HEK293T (cell line): Measurements from ENCODE around the gene SNAP29.
"Not testable (repeated sequence)": the region's sequence is repeated elsewhere in the genome, so short reads cannot be mapped to it uniquely, and the experiment has no call there.

Experiments used
- CTCF ChIA-PET: fragments of 350-600 bp; formaldehyde crosslinking; extraction: SDS; loops from one replicate; lab custom pipeline; 2021; ENCODE audit warnings: antibody characterized with exemption, inconsistent platforms; lab: Yijun Ruan, JAX
- POLR2A ChIA-PET: fragments of 350-600 bp; formaldehyde crosslinking; extraction: SDS; loops from one replicate; lab custom pipeline; 2020; ENCODE audit warnings: antibody characterized with exemption, inconsistent platforms; lab: Yijun Ruan, JAX
- DNase-seq: peaks from one replicate; pipeline ENCODE4 v3.0.0; 2012; ENCODE audit warnings: mixed read lengths; ENCODE audit errors: extremely low spot score
- ARNT ChIP-seq: fragments of 450-650 bp; IDR thresholded peaks from 2 replicates; pipeline ENCODE4 v1.6.1; 2017; ENCODE audit warnings: mild to moderate bottlenecking
- BHLHE40 ChIP-seq: fragments of 450-650 bp; IDR thresholded peaks from 2 replicates; pipeline ENCODE4 v1.6.1; 2016; ENCODE audit warnings: mild to moderate bottlenecking, moderate library complexity, borderline replicate concordance
- CTBP1 ChIP-seq: fragments of 450-650 bp; IDR thresholded peaks from 2 replicates; pipeline ENCODE4 v1.6.1; 2016; ENCODE audit warnings: borderline replicate concordance
- ELF4 ChIP-seq: fragments of 450-650 bp; IDR thresholded peaks from 2 replicates; pipeline ENCODE4 v1.6.1; 2017; ENCODE audit warnings: antibody characterized with exemption
- FOXA1 ChIP-seq: fragments of 450-650 bp; IDR thresholded peaks from 2 replicates; pipeline ENCODE4 v1.6.1; 2016; ENCODE audit warnings: mild to moderate bottlenecking
- FOXK2 ChIP-seq: fragments of 450-650 bp; IDR thresholded peaks from 2 replicates; pipeline ENCODE4 v1.6.1; 2016; ENCODE audit warnings: mild to moderate bottlenecking
- FOXM1 ChIP-seq: fragments of 450-650 bp; IDR thresholded peaks from 2 replicates; pipeline ENCODE4 v1.6.1; 2017; ENCODE audit warnings: mild to moderate bottlenecking, borderline replicate concordance
- HDGF ChIP-seq: fragments of 450-650 bp; IDR thresholded peaks from 2 replicates; pipeline ENCODE4 v1.6.1; 2017; ENCODE audit warnings: antibody characterized with exemption, borderline replicate concordance
- L3MBTL2 ChIP-seq: fragments of 450-650 bp; conservative IDR thresholded peaks from 2 replicates; pipeline ENCODE4 v1.6.1; 2016; ENCODE audit warnings: mild to moderate bottlenecking
- LEF1 ChIP-seq: fragments of 450-650 bp; IDR thresholded peaks from 2 replicates; pipeline ENCODE4 v1.6.1; 2017; ENCODE audit warnings: mild to moderate bottlenecking, borderline replicate concordance
- NFRKB ChIP-seq: fragments of 450-650 bp; IDR thresholded peaks from 2 replicates; pipeline ENCODE4 v1.6.1; 2016; ENCODE audit warnings: mild to moderate bottlenecking, moderate library complexity
- SP1 ChIP-seq: fragments of 450-650 bp; IDR thresholded peaks from 2 replicates; pipeline ENCODE4 v1.6.1; 2017
- SUZ12 ChIP-seq: fragments of 450-650 bp; IDR thresholded peaks from 2 replicates; pipeline ENCODE4 v1.6.1; 2016; ENCODE audit warnings: mild to moderate bottlenecking
- TARDBP ChIP-seq: fragments of 450-650 bp; IDR thresholded peaks from 2 replicates; pipeline ENCODE4 v1.6.1; 2016
- ZNF384 ChIP-seq: fragments of 450-650 bp; IDR thresholded peaks from 2 replicates; pipeline ENCODE4 v1.6.1; 2016
- TF ChIP-seq, protein P1 (sequence below): fragments of 450-650 bp; IDR thresholded peaks from 2 replicates; pipeline ENCODE4 v1.6.1; 2016

The SNAP29 gene

GRCh38 chr22:20922141-20922751, 63.4 kb downstream of the SNAP29 start:
- CTCF ChIA-PET: interaction anchor here (1.5 to 2.0 kb wide), 2 partner anchors 9 to 37 kb away, joined by 4 to 7 read pairs; no protein-coding TSS in a partner anchor
- TF ChIP-seq CTBP1: 0 out of 2 replicates have a peak, but pooled peaks have one; percentile 13
- no peak for TF ChIP-seq SUZ12
- DNase-seq: no peak
- POLR2A ChIA-PET: interaction anchor here (3.6 kb wide), 1 partner anchor 60 kb away, joined by 24 read pairs; the partner anchor contains the start of gene LZTR1

DNA sequence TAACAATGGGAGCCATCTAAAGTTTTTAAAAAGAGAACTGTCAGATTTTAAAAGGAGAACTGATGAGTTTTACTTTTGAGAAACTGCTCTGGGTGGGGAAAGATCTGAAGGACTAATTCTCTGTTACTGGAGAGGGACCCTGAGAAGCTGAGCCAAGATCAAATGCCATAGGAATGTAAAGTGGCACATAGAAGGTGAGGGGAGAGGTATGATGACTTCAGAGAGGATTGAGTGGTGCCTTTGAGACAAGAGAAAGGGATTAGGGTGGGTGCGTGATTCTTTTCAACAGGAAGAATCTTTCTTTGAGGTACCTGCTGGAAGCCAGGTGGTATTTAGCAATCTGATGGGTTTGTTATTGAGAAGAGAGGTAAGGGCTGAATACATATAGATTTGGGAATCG, 67.4 kb downstream of the SNAP29 start:
- TF ChIP-seq HDGF (no peak), BHLHE40 (no peak), ARNT (no peak), ELF4 (no peak), FOXA1 (no peak), LEF1 (no peak), FOXM1 (no peak), SP1 (no peak), NFRKB (no peak), FOXK2 (no peak), ZNF384 (no peak), SUZ12 (no peak)
- TF ChIP-seq, protein P1, sequence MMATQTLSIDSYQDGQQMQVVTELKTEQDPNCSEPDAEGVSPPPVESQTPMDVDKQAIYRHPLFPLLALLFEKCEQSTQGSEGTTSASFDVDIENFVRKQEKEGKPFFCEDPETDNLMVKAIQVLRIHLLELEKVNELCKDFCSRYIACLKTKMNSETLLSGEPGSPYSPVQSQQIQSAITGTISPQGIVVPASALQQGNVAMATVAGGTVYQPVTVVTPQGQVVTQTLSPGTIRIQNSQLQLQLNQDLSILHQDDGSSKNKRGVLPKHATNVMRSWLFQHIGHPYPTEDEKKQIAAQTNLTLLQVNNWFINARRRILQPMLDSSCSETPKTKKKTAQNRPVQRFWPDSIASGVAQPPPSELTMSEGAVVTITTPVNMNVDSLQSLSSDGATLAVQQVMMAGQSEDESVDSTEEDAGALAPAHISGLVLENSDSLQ: no peak
- POLR2A ChIA-PET: interaction anchor here (1.0 to 1.8 kb wide), 3 partner anchors 9 to 56 kb away, joined by 3 to 5 read pairs (median 5); partner anchors contain the start of genes CRKL and LZTR1
- CTCF ChIA-PET: interaction anchor here (0.9 to 3.3 kb wide), 3 partner anchors 9 to 41 kb away, joined by 3 to 12 read pairs (median 3); partner anchors contain the start of gene CRKL
- DNase-seq: no peak

DNA sequence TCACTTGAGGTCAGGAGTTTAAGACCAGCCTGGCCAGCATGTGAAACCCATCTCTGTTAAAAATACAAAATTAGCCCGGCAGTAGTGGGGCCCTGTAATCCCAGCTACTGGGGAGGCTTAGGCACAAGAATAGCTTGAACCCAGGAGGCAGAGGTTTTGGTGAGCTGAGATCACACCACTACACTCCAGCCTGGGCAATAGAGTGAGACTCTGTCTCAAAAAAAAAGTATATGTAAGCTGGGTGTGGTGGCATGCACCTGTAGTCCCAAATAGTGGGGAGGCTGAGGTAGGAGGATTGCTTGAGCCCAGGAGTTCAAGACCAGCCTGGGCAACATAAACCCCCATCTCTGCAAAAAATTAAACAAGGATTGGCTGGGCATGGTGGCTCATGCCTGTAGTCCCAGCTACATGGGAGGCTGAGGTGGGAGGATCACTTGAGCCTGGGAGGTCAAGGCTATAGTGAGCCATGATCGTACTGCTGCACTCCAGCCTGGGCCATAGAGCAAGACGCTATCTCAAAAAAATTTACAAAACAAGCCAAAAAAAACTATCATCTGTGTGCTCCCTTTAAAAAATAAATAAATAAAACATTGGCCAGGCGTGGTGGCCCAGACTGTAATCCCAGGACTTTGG, 69.2 kb downstream of the SNAP29 start:
- ChIA-PET POLR2A (no interaction called here), CTCF (interaction anchor here (1.4 to 3.3 kb wide), 2 partner anchors 11 to 34 kb away, joined by 3 to 12 read pairs; partner anchors contain the start of gene CRKL)
- no peak for TF ChIP-seq FOXM1
- no peak for TF ChIP-seq CTBP1
- TF ChIP-seq ELF4: no peak
- TF ChIP-seq FOXA1: no peak
- TF ChIP-seq SP1: no peak
- no peak for TF ChIP-seq TARDBP
- DNase-seq: no peak

- CTCF ChIA-PET: interaction anchor here (1.4 kb wide), 1 partner anchor 33 kb away, joined by 3 read pairs; no protein-coding TSS in a partner anchor
- TF ChIP-seq NFRKB (no peak), ZNF384 (no peak), LEF1 (no peak), SUZ12 (no peak), FOXM1 (no peak), ELF4 (no peak), SP1 (no peak), ARNT (no peak), HDGF (no peak), FOXA1 (no peak), BHLHE40 (no peak), FOXK2 (no peak), CTBP1 (no peak), L3MBTL2 (no peak), TARDBP (no peak)
- TF ChIP-seq, protein P1: no peak
- no peak for DNase-seq
- POLR2A ChIA-PET: no interaction called here
Observed at GRCh38 chr22:20928573-20928967, 69.8 kb downstream of the SNAP29 start.

DNA sequence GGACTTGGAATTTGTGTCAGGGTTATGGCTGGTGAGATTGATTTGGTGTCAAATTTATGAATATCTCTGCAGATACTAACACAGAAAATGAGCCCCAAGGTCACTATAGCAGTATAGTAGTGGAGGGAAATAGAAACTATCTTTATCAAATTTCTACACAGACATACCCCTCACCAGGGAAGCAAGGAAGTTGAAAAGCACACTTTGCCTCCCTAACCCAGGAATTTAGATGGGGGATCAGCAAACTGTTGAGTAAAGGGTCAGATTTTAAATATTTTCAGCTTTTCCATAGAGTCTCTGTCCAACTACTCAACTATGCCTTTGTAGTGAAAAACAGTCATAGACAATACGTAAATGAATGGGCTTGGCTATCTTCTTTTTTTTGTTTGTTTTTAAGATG, 71.2 kb downstream of the SNAP29 start:
- TF ChIP-seq, protein P1: no peak
- TF ChIP-seq L3MBTL2 (no peak), FOXM1 (no peak), NFRKB (no peak), LEF1 (no peak), SUZ12 (no peak), FOXK2 (no peak), ELF4 (no peak), TARDBP (no peak), SP1 (no peak), HDGF (no peak), CTBP1 (no peak), BHLHE40 (no peak), ZNF384 (no peak), FOXA1 (no peak)
- ChIA-PET CTCF (interaction anchor here (1.7 kb wide), 1 partner anchor 13 kb away, joined by 6 read pairs; the partner anchor contains the start of gene CRKL), POLR2A (no interaction called here)
- no peak for DNase-seq

DNA sequence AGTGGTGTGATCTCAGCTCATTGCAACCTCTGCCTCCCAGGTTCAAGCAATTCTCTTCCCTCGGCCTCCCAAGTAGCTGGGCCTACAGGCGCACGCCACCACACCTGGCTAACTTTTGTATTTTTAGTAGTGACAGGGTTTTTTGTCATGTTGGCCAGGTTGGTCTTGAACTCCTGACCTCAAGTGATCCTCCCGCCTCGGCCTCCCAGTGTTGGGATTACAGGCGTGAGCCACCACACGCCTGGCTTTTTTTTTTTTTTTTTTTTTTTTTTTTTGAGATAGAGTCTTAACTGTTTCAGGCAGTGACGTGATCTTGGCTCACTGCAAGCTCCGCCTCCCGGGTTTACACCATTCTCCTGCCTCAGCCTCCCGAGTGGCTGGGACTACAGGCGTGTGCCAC, 71.6 kb downstream of the SNAP29 start:
- POLR2A ChIA-PET: not testable (repeated sequence)
- CTCF ChIA-PET: interaction anchor here (1.7 kb wide), 1 partner anchor 13 kb away, joined by 6 read pairs; the partner anchor contains the start of gene CRKL

More for the DNA sequence above, 71.6 kb downstream of the SNAP29 start:
- not testable (repeated sequence) for DNase-seq
